K562 (cell line): ENCODE data around the gene ZNRF1.

ENCODE experiments used
- CREB1 ChIP-seq, 2 experiments: sonication (generic) in 1 of 2; formaldehyde crosslinking in 1 of 2; IDR thresholded peaks; 2 replicates each; pipeline versions ENCODE4 v1.6.1 to v1.8.0; 2012 to 2022; ENCODE audit warnings: inconsistent platforms in 1 of 2, mild to moderate bottlenecking in 1 of 2, missing genetic modification reagents in 1 of 2, moderate library complexity in 1 of 2
- TF ChIP-seq, protein P1 (sequence below), 2 experiments: fragments of 450-650 bp in 1 of 2; sonication (generic) in 1 of 2; formaldehyde crosslinking in 1 of 2; IDR thresholded peaks in 1 of 2; conservative IDR thresholded peaks in 1 of 2; 2 replicates each; pipeline versions ENCODE4 v1.6.1 to v1.8.1; 2016 to 2023; ENCODE audit warnings: mild to moderate bottlenecking in 2 of 2, moderate library complexity in 2 of 2, inconsistent platforms in 1 of 2, missing genetic modification reagents in 1 of 2

DNA sequence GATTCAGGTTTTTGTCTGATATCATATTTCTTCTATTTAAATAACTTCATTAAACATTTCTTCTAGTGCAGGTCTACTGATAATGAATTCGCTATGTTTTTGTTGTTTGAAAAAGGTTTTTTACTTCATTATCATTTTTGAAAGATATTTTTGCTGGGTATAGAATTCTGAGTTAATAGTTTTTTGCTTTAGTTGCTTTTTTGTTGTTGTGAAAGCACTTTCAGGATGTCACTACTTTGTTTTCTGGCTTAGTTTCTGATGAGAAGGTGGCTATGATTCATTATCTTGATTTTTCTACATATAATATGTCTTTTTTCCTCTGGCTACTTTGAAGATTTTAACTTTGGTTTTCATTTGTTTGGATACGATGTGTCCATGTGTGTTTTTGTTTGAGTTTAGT lies 153.0 kb downstream of the ZNRF1 start:
- TF ChIP-seq, protein P1, sequence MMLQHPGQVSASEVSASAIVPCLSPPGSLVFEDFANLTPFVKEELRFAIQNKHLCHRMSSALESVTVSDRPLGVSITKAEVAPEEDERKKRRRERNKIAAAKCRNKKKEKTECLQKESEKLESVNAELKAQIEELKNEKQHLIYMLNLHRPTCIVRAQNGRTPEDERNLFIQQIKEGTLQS (IDR thresholded peaks at IDR 0.05), result no peak
- TF ChIP-seq, protein P1 (CRISPR knock-in tag; conservative IDR thresholded peaks at IDR 0.05), result no peak
- TF ChIP-seq CREB1 (IDR thresholded peaks at IDR 0.05) (no peak), CREB1 (CRISPR knock-in tag; IDR thresholded peaks at IDR 0.05) (no peak)
